ENCODE measurements around the gene TXNDC17. TPM values are rescaled to one million over a fixed set of nuclear protein-coding genes. Genes with fewer than 3 reads are reported as not detected.

TXNDC17 gene
- total and polyA plus RNA-seq, 2 of the 8 experiments (the other 6 are each of a cell fraction or from before 2014, with no cell fraction given), result 182 to 410 TPM

- TF ChIP-seq CHD7 (IDR thresholded peaks at IDR 0.05; ENCODE audit: insufficient replicate concordance, low read length) (no peak), TCF12 (IDR thresholded peaks at IDR 0.05; ENCODE audit: low read depth, low read length) (no peak), ASH2L (IDR thresholded peaks at IDR 0.05; ENCODE audit: low read length) (peak; percentile 92), SIN3A (conservative IDR thresholded peaks at IDR 0.05 in 1 of 2, IDR thresholded peaks at IDR 0.05 in 1 of 2; ENCODE audit: low read depth in 1 of 2, low read length in 2 of 2) (peak; percentile 47 to 86; a peak in 2 of 4 replicates), RXRA (IDR thresholded peaks at IDR 0.05; ENCODE audit: insufficient read depth, low read depth, low read length) (no peak), ATF2 (IDR thresholded peaks at IDR 0.05; ENCODE audit: low read length) (no peak), SP4 (IDR thresholded peaks at IDR 0.05; ENCODE audit: low read length) (no peak), SP1 (IDR thresholded peaks at IDR 0.05; ENCODE audit: low read depth, low read length) (0 out of 2 replicates have a peak, but pooled peaks have one; percentile 30), JUND (IDR thresholded peaks at IDR 0.05; ENCODE audit: low read length) (no peak)
These were observed at the start of gene TXNDC17, which contains the start of gene KIAA0753 (continued) for GRCh38 chr17:6640536-6641246.
